ENCODE measurements around the gene CPT1B. TPM values are rescaled to one million over a fixed set of nuclear protein-coding genes. Genes with fewer than 3 reads are reported as not detected.
A peak's percentile ranks its signal among the peaks of the same experiment; 100 is the strongest.

The CPT1B gene
- total and polyA plus RNA-seq, 2 of the 8 experiments (the other 6 are each of a cell fraction or from before 2014, with no cell fraction given) = 34.2 to 36.2 TPM

- TF ChIP-seq NANOG (IDR thresholded peaks at IDR 0.05; ENCODE audit: insufficient read depth, low read depth, low read length, poor library complexity, severe bottlenecking) (no peak), SP1 (IDR thresholded peaks at IDR 0.05; ENCODE audit: low read depth, low read length) (no peak), ASH2L (IDR thresholded peaks at IDR 0.05; ENCODE audit: low read length) (peak; percentile 6), SRF (IDR thresholded peaks at IDR 0.05; ENCODE audit: low read depth, low read length) (no peak), CTCF (IDR thresholded peaks at IDR 0.05; ENCODE audit: control extremely low read depth in 1 of 3, insufficient read depth in 1 of 3, low read depth in 1 of 3, low read length in 3 of 3) (no peak), CHD1 (IDR thresholded peaks at IDR 0.05; ENCODE audit: low read depth, low read length) (no peak), JUND (IDR thresholded peaks at IDR 0.05; ENCODE audit: low read length) (no peak), BRCA1 (IDR thresholded peaks at IDR 0.05; ENCODE audit: low read depth, low read length) (no peak), TBP (IDR thresholded peaks at IDR 0.05; ENCODE audit: low read depth, low read length) (no peak), NRF1 (IDR thresholded peaks at IDR 0.05; ENCODE audit: low read depth, low read length) (no peak), EZH2 (IDR thresholded peaks at IDR 0.05; ENCODE audit: low read depth, low read length, severe bottlenecking) (no peak), JUN (IDR thresholded peaks at IDR 0.05; ENCODE audit: low read depth, low read length) (no peak), MAX (IDR thresholded peaks at IDR 0.05) (peak; percentile 74), SIRT6 (IDR thresholded peaks at IDR 0.05; ENCODE audit: low read length) (no peak), SIX5 (IDR thresholded peaks at IDR 0.05; ENCODE audit: low read depth, low read length) (no peak), TCF12 (IDR thresholded peaks at IDR 0.05; ENCODE audit: low read depth, low read length) (no peak), RXRA (IDR thresholded peaks at IDR 0.05; ENCODE audit: insufficient read depth, low read depth, low read length) (no peak), CTBP2 (IDR thresholded peaks at IDR 0.05; ENCODE audit: borderline replicate concordance, insufficient read depth, insufficient read length, low read length) (no peak), SP2 (IDR thresholded peaks at IDR 0.05; ENCODE audit: low read length) (no peak), GABPA (IDR thresholded peaks at IDR 0.05; ENCODE audit: borderline replicate concordance, insufficient read depth, low read length) (no peak), HDAC2 (IDR thresholded peaks at IDR 0.05; ENCODE audit: borderline replicate concordance in 1 of 2, low read depth in 2 of 2, low read length in 2 of 2) (no peak), TAF7 (optimal IDR thresholded peaks at IDR 0.05; ENCODE audit: borderline replicate concordance, low read depth, low read length) (no peak), EGR1 (IDR thresholded peaks at IDR 0.05; ENCODE audit: borderline replicate concordance, low read depth, low read length) (no peak)
Measured at GRCh38 chr22:50581950-50582492, 3.8 kb upstream of the CPT1B start (continued).
